NCI-H1417 (cell line): ENCODE data around the gene LHX4.
A peak's percentile ranks its signal among the peaks of the same experiment; 100 is the strongest.

Experiments used
- DNase-seq, 3 experiments: peaks; one replicate each; lab custom pipeline; 2025; lab: John Stamatoyannopoulos, UW

LHX4 gene

DNA sequence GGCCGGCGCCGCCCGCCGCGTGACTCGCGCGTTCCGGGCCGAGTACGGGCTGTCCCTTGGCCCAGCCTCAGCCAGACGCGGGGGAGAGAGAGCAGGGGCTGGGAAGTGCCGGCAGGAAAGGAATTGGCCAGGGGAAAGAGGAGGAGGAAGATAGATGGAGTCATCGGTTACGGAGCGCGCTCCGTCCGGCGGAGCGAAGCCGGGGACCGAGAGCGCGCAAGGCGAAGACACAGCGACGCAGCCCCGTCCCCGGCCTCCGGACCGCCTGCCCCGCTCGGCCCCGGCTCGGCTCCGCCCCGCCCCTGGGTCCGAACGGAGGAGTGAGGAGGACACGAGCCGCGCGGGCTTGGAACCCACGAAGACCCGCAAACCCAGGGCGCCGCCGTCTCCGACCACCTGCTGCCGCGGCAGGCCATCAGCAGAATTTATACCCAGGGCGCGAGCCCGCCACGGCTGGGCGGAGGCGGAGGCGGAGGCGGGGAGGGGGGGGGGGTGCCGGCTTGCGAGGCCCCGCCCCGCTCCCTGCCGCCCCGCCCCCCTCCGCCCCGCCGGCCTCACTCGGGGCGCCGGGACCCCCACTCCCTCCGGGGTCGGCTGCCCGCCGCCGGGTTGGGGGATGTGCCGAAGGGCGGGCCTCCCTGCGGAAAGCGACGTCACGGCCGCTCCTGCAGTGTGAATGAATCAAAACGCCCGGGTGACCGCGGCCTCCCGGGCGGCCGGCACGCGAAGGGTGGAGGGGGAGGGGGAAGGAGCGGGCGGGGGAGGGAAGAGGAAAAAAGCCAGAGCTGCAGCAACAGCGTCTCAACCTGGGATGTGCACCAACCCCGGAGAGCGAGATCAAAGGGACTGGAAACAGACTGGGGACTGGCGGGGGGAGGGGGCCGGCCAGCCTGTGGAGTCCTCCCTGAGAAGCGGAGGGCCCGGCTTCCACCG is at the start of gene LHX4:
Gene LHX4 (plus strand): TSS at position 782 of the 933 bp plus-strand sequence. CDS start 266 bp downstream, outside the sequence.
- peak in 2 of 3 experiments; percentile 65 to 74 for DNase-seq

DNA sequence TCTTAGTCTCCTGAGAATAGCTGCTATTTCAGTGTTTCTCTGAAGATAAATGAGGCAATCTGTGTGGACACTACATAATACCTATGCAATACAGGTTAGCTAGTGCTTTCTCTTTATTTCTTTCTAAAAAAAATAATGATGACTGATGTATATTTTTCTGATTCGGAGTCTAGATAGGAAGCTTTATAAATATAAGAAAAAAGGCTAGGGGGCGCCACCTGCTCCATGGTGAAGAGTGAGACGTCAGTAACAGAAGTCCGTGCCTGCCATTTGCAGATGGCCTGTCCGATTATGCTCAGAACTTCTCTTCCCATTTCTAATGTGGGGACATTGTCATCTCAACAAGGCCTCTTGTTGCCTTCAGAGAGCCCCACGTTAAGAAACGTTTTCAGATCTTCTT is 49.0 kb upstream of the LHX4 start:
- peak in 2 of 3 experiments; percentile 31 to 33 for DNase-seq

DNA sequence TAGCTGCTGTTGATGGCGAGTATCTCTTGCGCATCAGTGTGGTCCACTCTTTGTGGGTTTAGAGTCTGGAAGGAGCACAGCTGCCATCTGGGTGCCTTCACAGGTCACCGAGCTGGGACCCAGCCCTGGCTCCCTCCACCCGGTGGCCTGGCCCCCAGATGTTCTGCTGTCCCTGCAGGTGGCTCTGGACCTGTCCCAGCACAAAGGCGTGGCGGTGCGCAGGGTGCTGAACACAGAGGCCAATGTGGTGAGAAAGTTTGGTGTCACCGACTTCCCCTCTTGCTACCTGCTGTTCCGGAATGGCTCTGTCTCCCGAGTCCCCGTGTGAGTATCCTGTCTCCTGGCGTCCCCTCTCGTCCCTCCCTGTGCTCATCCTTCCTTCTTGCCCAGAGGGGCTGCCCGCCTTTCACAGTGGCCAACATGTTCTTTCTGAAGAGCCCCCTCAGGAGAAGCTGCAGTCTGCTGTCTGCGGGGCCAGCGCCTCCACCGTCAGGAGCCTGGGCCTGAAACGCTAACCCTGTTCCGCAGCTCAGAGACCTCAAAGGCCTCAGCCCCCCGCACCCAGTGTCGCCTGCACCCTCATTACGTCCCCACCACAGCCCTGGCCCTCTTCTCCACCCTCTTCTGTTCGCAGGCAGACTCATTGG is 47.9 kb upstream of the LHX4 start:
- DNase-seq, result no peak

DNA sequence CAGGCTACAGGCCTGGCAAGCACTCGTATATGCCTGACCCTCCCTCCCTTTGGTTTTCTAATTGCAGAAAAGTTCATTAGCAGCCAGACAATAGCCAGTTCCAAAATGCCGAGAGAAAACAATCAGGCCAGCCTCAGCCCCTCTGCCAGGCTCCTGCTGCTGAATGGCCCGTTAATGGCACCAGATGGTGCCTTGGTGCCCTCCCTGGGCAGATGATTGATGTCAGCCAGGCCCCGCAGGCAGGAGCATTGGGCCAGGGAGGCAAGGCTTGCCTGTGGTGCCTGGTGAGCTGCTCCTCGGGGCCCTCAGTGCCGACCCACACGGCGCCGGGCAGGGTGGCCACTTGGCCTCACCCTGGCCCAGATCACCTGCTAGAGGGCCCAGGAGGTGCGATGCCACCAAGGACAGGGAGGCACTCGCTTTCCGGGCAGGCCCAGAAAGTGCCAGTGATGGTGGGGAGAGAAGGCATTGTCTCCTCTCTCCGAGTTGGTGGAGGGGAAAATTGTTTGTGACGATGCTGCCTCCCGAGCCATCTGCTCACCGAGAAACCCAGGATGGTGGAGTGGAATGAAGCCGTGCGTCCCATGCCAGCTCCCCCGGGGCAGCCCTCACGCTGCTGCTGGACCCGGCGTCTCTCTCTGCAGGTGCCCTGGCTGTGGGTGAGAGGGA is 47.3 kb upstream of the LHX4 start:
- peak in 2 of 3 experiments; percentile 11 to 49 for DNase-seq

DNA sequence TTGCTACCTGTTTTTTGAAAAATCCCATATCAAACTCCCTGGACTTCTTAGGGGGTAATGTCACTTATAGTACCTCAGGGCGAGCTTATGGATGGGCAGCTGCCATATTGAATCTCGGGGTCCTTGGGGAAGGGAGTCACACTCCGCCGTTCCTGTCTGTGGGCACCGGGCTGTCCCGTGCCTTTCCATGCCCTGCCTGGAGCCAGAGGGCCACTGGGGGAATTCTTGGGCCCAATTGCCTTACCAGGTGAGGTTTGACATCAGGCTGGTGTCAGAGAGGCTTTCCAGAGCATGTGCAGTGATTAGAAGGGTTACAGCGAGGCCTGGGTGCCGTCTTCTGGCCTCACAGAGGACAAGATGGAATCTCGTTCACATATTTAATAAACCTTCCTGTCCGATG is 46.6 kb upstream of the LHX4 start:
- DNase-seq, result no peak

DNA sequence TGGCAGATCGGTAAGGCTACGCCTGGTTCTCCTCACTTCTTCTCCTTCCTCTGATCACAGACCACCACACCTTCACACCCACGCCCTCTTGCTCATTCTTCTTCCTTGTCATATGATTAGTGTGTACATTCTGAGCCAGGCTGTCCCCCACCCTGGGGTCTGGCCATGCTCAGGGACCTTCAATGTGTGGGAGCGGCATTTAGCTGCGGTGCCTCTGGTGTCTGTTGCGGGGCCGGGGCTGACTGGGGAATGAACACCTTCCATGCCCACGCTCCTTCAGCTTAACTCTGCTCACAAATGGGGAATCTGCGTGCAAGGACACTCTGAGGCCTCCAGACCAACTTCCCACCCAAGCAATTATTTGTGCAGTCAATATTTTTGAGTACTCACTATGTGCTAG is 46.0 kb upstream of the LHX4 start:
- DNase-seq, result no peak

DNA sequence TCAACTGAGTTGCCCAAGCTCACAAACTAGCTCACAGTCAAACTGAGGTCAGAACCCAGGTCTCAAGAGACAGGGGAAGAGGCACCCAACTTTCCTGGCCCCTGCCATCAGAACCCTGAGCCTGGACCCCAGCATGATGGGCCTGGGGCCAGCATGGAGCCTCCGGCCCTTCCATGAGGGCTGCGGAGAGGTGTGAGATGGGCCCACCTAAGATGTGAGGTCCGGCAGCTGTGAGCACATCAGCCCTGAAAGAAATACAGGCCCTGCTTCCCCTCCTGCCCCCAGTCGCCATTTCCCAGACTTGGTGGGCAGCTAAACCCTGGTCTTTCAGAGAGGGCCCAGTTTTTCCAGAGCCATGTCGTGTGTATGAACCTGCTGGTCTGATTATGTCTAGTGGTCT is 44.8 kb upstream of the LHX4 start:
- DNase-seq, result no peak

DNA sequence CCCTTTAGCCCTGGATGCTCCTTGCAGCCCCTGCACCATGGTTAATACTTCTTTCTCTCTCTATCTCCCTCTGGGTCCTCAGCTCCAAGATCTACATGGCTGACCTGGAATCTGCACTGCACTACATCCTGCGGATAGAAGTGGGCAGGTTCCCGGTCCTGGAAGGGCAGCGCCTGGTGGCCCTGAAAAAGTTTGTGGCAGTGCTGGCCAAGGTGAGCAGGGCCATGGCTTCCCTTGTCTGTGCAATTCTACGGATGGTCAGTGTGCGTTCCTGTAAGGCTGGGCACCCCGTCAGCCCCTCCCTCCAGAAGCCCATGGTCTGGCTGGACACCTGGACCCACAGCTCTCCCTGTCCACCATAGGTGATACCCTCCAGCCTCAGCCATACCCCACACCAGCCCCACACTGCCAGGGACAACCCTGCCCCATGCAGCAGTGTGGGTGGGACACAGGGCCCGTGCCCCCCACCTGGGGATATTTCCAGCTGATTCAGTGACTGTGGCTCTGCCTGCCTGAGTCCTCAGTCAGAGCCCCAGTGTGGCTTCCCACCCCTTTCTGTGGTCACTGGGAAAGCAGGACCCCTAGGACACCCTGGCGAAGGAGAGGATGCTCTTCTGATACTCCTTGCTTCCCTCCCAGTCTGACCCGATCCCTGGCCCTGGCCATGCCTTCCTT is 44.0 kb upstream of the LHX4 start:
- DNase-seq, result no peak

DNA sequence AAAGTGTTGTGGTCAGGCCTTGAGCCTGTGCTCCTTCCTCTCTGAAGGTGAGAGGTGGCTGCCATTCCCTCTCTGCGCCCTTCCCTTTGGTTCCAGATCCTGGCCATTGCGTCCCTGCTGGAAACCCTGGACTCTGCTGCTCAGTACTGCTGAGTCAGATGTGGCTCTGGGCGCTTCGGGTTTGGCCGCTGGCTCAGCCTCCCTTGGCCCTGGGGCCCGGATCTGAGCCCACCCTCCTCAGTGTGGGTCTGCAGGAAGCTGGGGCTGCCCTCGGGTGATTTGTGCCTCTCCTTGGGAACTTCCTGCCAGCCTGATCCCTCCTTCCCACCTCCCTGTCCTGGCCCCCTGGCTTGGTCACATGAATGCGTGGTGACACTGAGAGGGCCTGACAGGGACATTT is 43.2 kb upstream of the LHX4 start:
- no peak for DNase-seq

DNA sequence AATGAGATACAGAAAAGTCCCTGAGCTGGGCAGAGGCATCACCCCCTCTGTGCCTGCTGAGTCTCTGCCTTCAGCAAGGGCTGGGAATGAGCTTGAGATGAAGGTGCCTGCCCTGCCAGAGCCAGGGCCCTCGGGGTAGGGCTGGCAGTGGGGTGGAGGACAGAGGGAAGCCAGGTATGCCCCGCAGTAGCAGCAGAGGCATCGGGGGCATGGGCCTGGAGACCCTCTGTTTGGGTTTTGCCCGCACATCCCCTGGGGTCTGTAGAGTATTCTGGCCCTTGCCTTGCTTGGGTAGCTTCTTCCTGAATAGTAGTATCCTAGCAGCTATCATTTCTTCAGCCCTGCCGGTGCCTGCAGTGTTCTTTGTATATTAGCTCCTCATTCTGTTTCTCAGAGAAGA is 42.4 kb upstream of the LHX4 start:
- no peak for DNase-seq

DNA sequence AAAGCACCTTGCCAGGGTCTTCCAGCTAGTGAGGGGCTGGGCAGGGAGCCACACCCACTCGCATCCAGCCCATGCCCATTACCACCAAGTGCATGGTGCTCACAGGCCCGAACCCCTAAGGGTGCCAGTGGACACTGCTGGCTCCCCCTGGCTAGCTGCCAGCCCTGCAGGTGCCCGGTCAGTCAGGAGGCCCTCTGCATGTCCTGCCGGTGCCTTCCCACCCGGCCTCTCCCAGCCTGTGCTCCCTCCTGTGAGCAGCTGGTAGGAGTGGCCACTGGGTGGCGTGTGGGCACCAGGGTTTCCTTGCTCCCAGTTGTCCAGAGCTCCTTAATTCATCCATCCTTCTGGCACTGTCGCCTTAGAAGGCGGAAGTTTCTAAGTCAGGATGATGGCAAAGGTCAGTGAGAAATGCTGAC is 42.0 kb upstream of the LHX4 start:
- peak; percentile 44 to 75 (median 67) for DNase-seq

DNA sequence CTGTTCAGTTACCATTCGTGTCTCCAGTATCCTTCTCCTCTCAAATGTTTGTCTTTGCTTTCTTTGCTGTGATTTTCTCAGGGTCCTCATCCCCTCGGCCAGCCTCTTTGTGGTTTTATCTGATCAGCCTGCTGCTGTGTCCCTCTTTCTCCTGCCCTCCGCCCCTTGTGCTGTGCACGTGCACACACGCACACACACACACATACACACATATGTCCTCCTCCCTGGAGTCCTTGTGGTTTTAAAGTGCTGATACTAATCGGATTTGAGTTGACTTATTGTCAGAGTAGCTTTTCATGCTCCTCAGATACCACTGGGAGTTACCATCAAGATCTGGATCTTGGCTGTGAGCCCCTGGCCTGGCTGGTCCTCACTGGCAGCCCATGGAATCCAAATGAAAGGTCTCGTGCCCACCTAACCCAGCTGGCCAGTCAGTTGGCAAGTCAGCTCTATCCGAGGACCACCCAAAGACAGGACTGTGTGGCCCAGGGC is 41.3 kb upstream of the LHX4 start:
- peak in 1 of 3 experiments; percentile 50 for DNase-seq

DNA sequence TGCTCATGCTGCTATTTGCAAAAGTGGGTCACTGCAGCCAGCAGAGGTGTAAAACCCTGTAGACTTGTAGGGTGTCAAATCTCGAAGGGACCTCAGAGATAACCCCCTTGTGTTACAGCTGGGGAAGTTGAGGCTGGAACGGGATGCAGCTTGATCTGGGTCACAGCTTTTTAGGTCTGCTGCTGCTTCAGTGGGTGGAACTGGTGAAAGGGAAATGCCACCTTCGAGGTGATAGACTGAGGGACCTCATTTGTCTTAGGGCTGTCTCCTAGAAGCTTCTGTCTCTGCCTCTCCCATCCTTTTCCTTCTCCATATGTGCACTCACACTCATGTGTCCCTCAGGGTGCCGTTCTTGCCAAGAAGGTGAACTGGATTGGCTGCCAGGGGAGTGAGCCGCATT is 40.0 kb upstream of the LHX4 start:
- no peak for DNase-seq

DNA sequence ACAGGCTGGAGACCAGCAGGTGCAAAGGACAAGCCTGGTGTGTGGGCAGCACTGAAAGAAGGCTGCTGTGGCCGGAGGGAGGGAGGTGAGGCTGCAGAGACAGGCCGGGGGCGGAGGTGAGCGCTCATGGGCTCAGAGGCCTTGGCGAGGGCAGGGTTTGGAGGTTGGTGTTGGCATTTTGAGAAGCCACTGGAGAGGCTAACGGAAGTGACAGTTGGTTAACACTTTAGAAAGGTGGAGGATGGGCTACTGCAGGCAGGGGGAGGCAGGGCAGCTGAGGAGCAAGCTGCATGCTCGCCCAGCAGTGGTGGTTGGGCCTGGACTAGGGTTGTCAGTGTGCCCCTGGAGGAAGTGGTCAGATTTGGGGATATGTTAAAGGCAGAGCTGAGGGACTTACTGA is 37.9 kb upstream of the LHX4 start:
- DNase-seq, result no peak

DNA sequence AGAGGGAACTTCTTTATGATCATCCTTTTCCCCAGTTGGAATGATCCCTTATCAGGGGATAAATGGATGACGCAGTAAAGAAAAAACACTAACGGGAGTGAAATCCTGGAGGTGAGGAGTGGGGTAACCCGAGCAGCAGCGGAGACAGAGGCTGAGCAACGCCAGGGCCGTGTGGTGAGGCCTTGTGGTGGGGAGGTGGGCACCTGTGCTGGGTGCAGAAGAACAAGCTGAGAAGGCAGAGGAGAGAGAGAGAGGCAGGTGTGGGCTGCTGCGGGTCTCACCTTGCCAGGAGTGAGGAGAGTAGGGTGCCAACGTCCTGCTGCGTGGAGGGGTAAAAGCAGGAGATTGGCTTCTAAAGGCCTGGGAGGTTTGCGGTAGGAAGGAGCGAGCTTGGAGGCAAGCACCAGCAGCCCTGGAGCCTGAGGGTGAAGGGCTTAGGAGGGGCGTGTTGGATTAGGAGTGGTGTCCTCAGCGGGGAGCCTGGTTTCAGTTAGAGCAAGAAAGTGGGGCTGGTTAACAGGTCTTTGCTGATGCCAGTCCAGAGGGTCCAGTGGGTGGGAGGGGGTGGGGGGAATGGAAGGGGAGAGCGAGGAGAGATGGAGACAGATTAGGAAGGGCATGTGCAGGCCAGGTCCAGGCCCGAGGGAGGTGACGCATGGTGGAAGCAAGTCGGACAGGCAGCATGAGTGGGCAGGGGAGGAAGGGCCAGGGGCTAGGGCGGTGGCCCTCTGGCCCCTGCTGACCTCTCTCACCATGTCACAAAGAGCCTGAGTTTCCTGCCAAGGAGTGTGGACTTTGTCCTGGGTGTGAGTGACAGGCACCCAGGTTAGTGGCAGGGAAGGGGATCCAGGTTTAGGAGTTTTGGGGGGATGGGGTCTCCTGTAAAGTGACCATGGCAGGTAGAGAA is 36.7 kb upstream of the LHX4 start:
- no peak for DNase-seq

DNA sequence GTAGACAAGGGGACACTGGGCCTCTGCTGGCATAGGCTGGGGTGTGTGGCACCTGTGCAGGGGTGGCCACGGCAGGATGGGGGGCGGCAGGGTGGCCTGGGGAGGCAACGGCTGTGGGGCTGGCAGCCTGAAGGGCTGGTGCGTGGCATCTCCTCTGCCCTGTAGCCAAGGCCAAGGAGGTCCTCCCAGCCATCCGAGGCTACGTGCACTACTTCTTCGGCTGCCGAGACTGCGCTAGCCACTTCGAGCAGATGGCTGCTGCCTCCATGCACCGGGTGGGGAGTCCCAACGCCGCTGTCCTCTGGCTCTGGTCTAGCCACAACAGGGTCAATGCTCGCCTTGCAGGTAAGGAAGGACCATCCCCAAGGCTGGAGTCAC is 36.0 kb upstream of the LHX4 start:
- DNase-seq, result no peak

DNA sequence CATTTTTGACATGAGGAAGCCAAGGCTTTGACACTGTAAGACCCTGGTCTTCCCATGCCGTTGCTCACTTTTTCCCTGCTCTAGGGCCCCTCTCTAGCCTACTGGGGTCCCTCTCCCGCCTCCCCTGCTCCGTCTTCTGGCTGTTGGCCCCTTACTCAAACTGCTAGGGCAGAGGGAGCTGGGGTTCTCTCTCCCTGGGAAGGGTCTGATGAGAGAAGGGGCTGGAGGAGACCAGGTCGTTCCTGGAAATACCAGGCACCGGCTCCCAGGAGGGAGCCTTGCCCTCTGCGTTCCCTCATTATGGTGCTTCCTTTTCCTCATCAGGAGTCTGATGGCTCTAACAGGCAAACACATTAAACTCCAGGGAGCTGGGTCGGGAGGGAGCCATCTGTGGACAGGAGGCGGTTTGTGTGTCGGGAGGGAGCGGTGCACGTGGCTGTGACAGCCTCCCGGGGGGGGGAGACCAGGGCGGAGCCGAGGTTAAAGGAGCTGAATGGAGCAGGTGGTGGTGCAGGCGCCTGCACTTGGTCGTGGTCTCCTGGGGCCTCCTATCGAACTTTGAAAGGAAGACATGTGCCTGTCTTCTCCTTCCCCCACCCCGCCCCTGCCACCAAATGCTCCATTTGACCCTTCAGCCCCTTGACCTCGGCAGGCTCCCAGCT is 35.4 kb upstream of the LHX4 start:
- peak; percentile 32 to 61 (median 51) for DNase-seq

DNA sequence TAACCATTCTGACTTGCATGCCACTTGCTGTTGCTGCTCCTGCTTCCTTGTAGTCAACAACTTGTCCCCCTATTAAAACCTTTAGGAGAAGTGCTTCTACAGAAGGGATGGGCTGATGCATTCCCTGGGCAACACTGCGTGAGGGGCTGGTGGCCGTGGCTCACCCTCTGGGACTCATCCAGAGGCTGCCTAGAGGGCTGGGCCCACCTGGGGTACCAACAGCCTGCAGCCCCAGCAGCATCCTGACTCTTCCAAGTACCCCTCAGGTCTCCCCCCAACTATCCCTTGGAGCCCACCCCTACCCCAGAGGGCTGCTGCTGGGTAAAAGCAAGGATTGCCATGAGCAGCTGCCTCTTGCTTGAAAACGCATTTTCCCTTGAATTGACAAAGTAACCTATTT is 34.7 kb upstream of the LHX4 start:
- DNase-seq, result no peak

DNA sequence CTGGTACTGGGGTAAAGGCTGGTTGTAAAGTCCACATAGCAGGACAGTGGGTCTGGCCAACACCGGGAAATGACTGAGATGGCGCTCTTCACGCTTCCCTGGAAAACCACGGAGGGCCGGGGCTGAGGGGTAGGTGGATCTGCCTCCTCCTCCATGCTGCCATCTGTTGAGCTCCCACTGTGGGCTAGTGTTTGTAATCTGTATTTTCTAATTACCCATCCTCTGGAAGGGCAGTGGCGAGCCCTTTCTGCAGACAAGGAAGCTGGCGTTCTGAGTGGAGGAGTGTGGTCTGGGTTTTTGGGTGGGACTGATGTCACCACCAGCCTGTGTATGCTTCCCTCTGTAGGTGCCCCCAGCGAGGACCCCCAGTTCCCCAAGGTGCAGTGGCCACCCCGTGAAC is 34.1 kb upstream of the LHX4 start:
- no peak for DNase-seq

DNA sequence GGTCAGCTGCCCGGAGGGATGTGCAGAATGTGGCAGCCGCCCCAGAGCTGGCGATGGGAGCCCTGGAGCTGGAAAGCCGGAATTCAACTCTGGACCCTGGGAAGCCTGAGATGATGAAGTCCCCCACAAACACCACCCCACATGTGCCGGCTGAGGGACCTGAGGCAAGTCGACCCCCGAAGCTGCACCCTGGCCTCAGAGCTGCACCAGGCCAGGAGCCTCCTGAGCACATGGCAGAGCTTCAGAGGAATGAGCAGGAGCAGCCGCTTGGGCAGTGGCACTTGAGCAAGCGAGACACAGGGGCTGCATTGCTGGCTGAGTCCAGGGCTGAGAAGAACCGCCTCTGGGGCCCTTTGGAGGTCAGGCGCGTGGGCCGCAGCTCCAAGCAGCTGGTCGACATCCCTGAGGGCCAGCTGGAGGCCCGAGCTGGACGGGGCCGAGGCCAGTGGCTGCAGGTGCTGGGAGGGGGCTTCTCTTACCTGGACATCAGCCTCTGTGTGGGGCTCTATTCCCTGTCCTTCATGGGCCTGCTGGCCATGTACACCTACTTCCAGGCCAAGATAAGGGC is 33.5 kb upstream of the LHX4 start:
- DNase-seq, result no peak
